ENCODE results near the gene SLC2A11. TPM values are rescaled to one million over a fixed set of nuclear protein-coding genes. Genes with fewer than 3 reads are reported as not detected.

SLC2A11 gene
- total RNA-seq, 1 donor from 2014 or later, result 32.1 TPM

DNA sequence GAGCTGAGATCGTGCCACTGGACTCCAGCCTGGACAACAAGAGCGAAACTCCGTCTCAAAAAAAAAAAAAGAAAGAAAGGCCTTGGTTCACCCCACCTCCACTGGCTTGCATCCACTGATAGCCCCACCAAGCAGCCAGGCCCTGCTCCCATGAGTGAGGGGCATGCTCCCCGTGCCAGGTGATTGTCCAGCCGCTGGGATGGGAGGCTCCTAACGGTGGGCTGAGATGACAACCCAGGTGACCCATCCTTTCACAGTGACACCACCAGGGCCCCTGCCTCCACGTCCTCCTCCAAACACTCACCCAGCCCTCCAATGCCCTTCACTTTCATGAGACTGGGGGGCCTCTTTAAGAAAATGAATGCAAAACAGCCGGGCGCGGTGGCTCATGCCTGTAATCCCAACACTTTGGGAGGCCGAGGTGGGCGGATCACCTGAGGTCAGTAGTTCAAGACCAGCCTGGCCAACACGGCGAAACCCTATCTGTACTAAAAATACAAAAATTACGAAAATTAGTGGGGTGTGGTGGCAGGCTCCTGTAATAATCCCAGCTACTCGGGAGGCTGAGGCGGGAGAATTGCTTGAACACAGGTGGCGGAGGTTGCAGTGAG lies 10.3 kb upstream of the SLC2A11 start:
- TF ChIP-seq, protein P1, sequence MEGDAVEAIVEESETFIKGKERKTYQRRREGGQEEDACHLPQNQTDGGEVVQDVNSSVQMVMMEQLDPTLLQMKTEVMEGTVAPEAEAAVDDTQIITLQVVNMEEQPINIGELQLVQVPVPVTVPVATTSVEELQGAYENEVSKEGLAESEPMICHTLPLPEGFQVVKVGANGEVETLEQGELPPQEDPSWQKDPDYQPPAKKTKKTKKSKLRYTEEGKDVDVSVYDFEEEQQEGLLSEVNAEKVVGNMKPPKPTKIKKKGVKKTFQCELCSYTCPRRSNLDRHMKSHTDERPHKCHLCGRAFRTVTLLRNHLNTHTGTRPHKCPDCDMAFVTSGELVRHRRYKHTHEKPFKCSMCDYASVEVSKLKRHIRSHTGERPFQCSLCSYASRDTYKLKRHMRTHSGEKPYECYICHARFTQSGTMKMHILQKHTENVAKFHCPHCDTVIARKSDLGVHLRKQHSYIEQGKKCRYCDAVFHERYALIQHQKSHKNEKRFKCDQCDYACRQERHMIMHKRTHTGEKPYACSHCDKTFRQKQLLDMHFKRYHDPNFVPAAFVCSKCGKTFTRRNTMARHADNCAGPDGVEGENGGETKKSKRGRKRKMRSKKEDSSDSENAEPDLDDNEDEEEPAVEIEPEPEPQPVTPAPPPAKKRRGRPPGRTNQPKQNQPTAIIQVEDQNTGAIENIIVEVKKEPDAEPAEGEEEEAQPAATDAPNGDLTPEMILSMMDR (conservative IDR thresholded peaks at IDR 0.05), result no peak

DNA sequence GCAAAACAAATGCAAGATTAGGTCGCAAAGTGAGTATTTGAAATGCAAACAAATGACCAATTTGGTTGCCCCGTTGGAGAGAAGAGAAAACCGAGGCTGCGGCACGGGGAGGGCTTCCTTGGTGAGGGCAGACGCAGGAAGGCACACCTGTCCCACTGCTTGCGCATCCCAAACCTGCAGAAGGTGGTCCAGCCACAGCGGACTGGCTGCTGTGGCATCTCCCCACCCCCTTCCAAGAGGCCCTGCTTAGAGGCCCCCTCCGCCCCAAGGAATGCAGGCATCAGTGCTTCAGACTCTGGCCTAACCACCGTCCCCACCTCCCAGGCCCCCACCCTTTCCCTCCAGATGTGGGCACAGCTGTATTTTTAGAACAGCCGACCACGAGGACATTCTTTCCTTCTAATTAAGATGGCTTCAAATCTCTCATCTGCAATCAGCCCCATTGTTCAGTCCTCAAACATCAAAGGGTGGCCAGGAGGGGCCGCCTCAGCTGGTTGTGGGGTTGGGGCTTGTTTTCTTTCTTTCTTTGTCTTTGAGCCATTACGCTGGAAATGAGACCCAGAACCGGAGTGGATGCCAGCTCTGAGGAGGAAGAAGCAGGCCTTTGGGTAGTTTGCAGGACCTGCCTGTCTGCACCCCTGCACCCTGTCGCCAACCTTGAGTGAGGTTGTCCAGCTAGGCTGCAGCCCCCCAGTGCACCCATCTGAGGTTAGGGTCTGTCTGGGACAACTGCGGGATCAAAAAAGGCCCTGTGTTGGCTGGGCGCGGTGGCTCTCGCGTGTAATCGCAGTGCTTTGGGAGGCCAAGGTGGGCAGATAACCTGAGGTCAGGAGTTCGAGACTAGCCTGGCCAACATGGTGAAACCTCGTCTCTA lies 9.4 kb upstream of the SLC2A11 start:
- Mint-ChIP-seq H3K27me3 (no peaks in the 10 kb centered on the region), H3K9me3 (no peaks in the 10 kb centered on the region), H3K4me3 (no peak overlapping the region)

More for the DNA sequence above, 10.3 kb upstream of the SLC2A11 start:
- Mint-ChIP-seq H3K9me3 (no peaks in the 10 kb centered on the region), H3K27me3 (no peaks in the 10 kb centered on the region), H3K4me1 (ENCODE audit: unreplicated experiment) (peaks cover 14% of the 10 kb centered on the region), H3K27ac (peak overlapping the region; percentile 23), H3K4me3 (no peak overlapping the region), H3K36me3 (no peaks in the 10 kb centered on the region)
- DNase-seq (ENCODE audit: extremely low spot score, unreplicated experiment), result no peak

DNA sequence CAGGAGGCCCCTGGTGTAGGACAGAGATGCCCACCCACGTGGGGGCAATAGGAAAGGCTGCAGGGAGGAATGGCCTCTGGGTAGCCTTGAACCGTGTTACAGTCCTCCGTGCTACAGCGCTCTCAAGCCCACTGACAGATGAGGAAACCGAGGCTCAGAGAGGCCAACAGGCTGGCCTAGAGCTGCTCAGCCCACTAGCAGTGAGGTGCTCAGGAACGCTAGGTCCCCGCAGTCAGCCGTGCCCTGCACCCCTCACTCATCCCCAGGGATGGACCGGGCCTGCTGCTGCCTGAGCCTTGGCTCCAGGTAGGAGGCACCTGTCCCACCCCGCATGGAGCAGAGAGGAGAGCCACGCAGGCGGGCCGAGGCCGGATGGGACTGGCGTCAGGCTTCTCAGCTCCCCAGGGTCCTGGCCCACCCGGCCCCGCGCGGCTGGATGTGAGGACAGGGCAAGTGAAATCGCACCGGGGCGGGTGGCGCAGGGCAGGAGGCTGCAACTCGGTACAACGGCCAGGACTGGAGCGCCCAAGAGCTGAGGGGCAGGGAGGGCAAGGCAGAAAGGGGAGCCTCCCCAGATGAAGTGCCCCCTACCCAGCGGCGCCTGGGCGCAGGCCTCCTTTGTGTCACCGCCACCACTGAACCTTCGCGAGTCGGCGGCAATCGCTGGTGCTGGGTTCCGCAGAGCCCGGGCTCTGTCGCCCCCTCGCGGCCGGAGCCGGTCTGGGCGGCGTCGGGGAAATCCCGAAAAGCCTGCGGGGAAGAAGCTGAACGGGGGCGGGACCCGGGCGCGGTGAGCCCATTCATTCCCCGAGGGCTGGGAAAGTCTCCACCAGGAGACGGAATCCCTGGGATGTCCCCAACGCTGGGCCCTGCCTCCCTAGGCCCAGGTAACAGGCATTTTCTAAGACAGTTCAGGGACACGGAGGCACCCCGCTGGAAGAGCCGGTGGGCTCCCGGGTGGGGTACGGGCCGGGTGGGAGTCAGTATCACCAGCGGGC lies 8.4 kb upstream of the SLC2A11 start:
- peak overlapping the region; percentile 28 for H3K4me3 Mint-ChIP-seq
- TF ChIP-seq, protein P1 (conservative IDR thresholded peaks at IDR 0.05), result peak; percentile 99
- H3K36me3 Mint-ChIP-seq, result no peaks in the 10 kb centered on the region
- DNase-seq (ENCODE audit: extremely low spot score, unreplicated experiment), result peak; percentile 96
- no peaks in the 10 kb centered on the region for H3K27me3 Mint-ChIP-seq
- no peaks in the 10 kb centered on the region for H3K9me3 Mint-ChIP-seq
- no peak overlapping the region for H3K27ac Mint-ChIP-seq
- H3K4me1 Mint-ChIP-seq (ENCODE audit: unreplicated experiment), result peaks cover 14% of the 10 kb centered on the region

More for the DNA sequence above, 9.4 kb upstream of the SLC2A11 start:
- DNase-seq (ENCODE audit: extremely low spot score, unreplicated experiment), result no peak
- Mint-ChIP-seq H3K4me1 (ENCODE audit: unreplicated experiment) (peaks cover 14% of the 10 kb centered on the region), H3K27ac (peak overlapping the region; percentile 23), H3K36me3 (no peaks in the 10 kb centered on the region)
- TF ChIP-seq, protein P1 (conservative IDR thresholded peaks at IDR 0.05), result no peak

DNA sequence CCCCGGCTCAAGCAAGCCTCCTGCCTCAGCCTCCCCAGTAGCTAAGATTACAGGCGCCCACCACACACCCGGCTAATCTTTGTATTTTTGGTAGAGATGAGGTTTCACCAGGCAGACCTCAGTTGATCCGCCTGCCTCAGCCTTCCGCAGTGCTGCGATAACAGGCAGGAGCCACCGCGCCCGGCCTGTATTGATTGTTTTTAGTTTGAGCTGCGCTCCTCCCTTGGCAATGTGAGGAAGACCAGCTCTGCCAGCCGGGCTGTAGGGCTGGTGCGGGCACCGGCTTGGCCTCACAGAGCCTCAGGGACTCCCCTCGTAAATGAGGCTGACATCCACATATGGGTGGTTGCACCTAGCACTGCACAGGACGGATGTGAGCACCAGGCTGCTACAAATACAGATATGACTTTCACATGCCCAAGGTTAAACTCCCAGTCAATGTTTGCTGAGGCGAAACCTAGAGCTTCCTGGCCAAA lies 7.5 kb upstream of the SLC2A11 start:
- Mint-ChIP-seq H3K9me3 (no peaks in the 10 kb centered on the region), H3K4me3 (peak overlapping the region; percentile 17), H3K36me3 (no peaks in the 10 kb centered on the region), H3K27ac (no peak overlapping the region), H3K27me3 (no peaks in the 10 kb centered on the region), H3K4me1 (ENCODE audit: unreplicated experiment) (peaks cover 10% of the 10 kb centered on the region)
- TF ChIP-seq, protein P1 (conservative IDR thresholded peaks at IDR 0.05), result no peak
- no peak for DNase-seq (ENCODE audit: extremely low spot score, unreplicated experiment)
